Astrocyte of the spinal cord (primary cell): Measurements from ENCODE around the gene ITPR2.

Experiments
- DNase-seq: peaks from one replicate; pipeline ENCODE4 v3.0.0; 2011; ENCODE audit warnings: low read depth, low spot score
- H3K4me3 ChIP-seq: 2 replicates; pipeline ENCODE4 v1.5.1; 2011; ENCODE audit warnings: low read depth, mild to moderate bottlenecking, low read length, moderate library complexity
- CTCF ChIP-seq: IDR thresholded peaks from 2 replicates; pipeline ENCODE4 v1.5.1; 2012; ENCODE audit warnings: low read depth, mild to moderate bottlenecking, low read length, inconsistent platforms
- in situ Hi-C: cut with HindIII; loops from 2 replicates; pipeline ENCODE4 v1.10.0; 2017; ENCODE audit warnings: low sequenced_read_pairs

Gene ITPR2

GRCh38 chr12:26698186-26698585 lies 134.8 kb downstream of the ITPR2 start:
- no peak overlapping the region for H3K4me3 ChIP-seq
- no peak for TF ChIP-seq CTCF
- in situ Hi-C loops = no loop called here
- no peak for DNase-seq

GRCh38 chr12:26697217-26697616 lies 135.8 kb downstream of the ITPR2 start:
- H3K4me3 ChIP-seq = no peak overlapping the region
- in situ Hi-C loops = no loop called here
- DNase-seq = peak; percentile 42
- TF ChIP-seq CTCF = no peak

DNA sequence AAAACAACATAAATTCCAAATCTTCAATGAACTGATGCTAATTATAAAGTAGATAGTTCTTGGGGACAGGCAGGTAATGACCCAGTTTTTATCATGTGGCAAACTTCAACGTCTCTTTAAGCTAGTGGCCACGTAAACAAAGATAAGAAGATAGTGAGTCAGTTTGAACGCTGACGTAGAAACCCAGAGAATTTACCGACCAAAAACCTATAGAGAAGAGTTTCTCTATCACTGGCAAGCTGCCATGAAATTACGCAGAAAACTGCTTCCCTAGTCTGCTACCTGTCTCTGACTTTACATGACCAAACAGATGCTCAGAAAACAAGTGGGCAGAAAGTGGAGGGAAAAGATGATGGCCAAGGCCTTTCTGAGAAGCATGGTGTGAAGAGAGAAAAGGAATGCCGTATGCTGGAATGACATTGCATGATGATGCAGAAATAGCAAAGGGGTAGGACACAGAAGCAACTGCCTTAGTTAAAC lies 136.3 kb downstream of the ITPR2 start:
- no peak overlapping the region for H3K4me3 ChIP-seq
- no peak for TF ChIP-seq CTCF
- peak; percentile 27 for DNase-seq
- in situ Hi-C loops = no loop called here

- in situ Hi-C loops = no loop called here
- no peak for TF ChIP-seq CTCF
- H3K4me3 ChIP-seq = no peak overlapping the region
These were observed 136.9 kb downstream of the ITPR2 start for GRCh38 chr12:26696048-26696612.

DNA sequence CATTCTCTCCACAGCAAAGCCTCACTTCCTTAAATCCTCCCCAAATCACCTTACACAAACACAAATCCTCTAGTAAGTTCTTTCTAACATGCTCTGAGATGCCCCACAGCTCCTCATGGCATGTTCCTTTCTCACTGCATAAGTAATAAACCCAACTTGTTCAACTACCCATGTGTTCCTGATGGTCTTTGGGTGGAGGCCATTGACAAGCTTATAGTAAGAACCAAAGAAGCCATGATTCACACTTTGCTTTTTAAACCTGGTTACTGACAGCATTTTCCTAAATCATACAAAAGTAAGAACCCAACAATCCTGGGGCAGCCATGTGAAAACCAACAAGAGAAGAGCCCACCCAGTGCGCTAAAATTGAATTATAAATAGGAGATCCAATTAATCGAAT lies 138.6 kb downstream of the ITPR2 start:
- TF ChIP-seq CTCF = no peak
- H3K4me3 ChIP-seq = no peak overlapping the region
- in situ Hi-C loops = no loop called here
- no peak for DNase-seq

More at GRCh38 chr12:26696048-26696612, 136.9 kb downstream of the ITPR2 start:
- DNase-seq = no peak

DNA sequence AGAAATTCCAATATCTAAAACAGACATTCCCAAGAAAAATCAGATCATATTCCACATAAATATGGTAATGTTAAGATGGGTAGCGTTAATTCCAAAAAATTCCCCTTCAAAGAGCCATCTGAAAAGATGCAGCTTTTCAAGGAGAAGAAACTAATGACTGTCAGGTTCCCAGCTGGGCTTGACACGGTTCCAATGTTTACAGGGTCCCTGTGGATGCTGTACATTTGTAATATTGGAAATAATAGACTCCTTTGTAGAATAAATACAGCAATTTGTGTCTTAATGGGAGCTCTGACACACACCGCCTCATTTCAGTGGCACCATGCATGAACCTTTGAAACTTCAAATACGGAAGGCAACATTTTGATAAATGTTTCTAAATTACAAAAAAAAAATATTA lies 140.6 kb downstream of the ITPR2 start:
- no peak for TF ChIP-seq CTCF
- DNase-seq = no peak

More for the DNA sequence above, 140.6 kb downstream of the ITPR2 start:
- in situ Hi-C loops = no loop called here
- H3K4me3 ChIP-seq = no peak overlapping the region
